A204.1 (cell line): ENCODE results near the gene SPATA1.
"Not testable (repeated sequence)": the region's sequence is repeated elsewhere in the genome, so short reads cannot be mapped to it uniquely, and the experiment has no call there.

Source experiments
- FAIRE-seq: peaks from 2 replicates; lab custom pipeline; 2012; peaks lifted over from hg19 to GRCh38; lab: Jason Lieb, UNC

Gene SPATA1

GRCh38 chr1:84509029-84509428, 2.8 kb downstream of the SPATA1 start:
- FAIRE-seq = no peak

- FAIRE-seq = no peak
Measured at GRCh38 chr1:84510165-84510564, 4.0 kb downstream of the SPATA1 start.

GRCh38 chr1:84510668-84511067, 4.5 kb downstream of the SPATA1 start:
- FAIRE-seq = no peak

DNA sequence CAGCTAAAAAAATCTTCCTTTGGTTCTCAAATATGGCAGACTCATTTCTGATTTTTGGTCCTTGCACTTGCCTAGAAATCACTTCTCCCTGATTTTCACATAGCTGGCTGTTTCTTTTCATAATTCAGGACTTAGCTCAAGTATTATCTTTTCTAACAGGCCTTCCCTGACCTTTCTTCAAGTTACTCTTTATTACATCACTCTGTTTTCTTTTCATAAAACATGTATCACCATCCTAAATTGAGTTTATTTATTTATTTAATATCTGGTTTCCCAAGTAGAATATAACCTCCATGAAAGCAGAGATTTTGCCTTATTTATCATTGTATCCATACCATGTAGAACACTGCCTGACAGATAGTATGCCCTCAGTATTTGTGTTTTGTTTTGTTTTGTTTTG, 18.4 kb downstream of the SPATA1 start:
- no peak for FAIRE-seq

- no peak for FAIRE-seq
Measured at GRCh38 chr1:84525779-84526178, 19.6 kb downstream of the SPATA1 start.

DNA sequence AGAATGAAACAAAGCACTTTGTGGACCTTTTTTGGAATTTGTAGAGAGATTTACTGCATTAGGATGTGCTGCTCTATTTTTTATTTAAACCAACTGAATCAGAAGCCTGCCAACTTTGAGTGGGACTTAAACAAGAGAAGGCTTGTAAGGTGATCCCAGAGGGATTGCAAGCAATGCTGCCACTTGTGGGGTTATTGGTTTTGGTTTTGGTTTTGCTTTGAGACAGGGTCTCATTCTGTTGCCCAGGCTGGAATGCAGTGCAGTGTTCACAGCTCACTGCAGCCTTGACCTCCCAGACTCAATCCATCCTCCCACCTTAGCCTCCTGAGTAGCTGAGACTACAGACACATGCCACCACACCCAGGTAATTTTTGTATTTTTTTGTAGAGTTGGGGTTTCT, 32.4 kb downstream of the SPATA1 start:
- FAIRE-seq = no peak

- FAIRE-seq = no peak
Measured at GRCh38 chr1:84539972-84540371, 33.8 kb downstream of the SPATA1 start.

DNA sequence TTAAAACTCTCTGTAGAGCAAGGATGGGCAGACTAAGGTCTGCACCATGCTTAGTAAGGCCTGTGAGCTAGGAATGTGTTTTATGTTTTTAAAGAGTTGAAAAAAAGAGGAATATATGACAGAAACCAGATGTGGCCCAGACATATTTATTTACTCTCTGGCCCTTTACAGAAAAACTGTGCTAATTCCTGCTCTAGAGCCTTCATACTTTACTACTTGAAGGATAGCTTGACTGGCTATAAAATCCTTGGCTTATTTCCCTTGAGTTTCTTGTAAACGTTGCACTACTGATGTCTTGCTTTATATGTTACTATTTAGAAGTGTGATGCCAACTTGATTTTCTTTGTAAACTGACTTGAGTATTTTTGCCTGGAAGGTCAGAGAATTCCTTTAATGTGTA, 34.6 kb downstream of the SPATA1 start:
- no peak for FAIRE-seq

GRCh38 chr1:84541679-84542078, 35.5 kb downstream of the SPATA1 start:
- peak; percentile 94 for FAIRE-seq

DNA sequence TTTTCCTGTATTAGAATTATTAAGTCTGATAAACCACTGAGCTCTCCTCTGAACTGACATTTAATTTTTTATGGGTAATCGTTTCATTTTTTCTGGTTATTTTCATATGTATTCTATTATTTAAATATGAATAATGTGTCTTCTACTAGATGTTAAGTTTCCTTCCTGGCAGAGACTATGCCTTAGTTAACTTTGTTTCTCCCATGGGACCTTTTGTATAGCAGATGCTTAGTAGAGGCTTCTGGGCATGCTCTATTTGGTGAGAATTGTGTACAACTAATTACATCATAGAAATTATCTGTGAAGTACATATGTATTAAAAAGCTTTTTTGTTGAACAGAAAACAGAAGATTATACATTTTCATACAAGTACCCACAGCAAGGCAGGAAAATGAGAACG, 44.6 kb downstream of the SPATA1 start:
- no peak for FAIRE-seq

DNA sequence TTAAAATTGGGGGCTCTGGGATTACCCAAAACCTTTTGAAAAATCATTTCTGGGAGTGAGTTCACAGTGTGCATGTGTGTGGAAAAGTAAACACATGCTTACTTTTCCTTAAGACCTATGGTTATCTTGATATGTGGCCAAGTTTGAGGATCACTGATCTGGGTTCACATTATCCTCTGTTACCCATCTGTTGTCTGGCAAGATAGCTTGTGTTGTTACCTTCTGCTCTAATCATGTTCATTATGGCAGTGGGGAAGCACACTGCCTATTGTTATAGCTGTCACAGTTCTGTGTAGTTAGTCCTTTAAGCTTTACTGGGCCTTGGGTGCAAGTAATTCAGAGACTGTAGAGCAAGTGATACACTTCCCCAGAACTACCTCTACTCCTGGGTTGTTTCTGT, 63.0 kb downstream of the SPATA1 start:
- no peak for FAIRE-seq

DNA sequence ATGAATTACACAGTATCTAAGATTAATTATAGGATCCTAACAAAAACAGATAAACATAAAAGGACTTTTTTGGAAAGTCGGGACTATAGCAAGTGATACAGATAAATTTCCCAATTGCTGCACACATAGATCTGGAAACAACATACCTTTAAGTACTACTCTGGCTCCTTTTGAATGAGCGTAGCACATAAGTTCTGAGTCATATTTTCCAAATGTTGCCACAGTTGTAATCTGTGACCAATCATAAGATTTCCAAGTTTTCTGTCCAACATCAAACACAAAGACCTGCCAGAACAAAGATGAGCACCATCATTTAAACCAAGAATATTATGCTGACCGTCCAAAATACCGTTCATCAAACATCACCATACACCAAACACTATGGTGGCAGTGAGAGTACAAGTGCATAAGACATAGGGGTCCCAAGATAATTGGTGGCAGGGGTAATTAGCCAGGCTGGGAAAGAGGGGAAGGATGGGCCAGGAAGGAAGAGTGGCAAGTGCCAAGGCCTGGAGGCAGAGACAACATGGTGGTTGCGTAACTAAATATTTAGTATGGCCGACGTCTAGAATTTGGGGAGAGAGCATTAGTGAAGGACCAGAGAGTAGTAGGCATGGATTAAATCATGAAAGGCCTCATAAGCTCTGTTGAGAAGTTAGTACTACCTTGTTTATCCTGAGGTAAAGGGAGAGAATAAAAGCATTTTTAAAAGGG, 64.4 kb downstream of the SPATA1 start:
- FAIRE-seq = no peak

- FAIRE-seq = no peak
Measured at GRCh38 chr1:84571150-84571535, 65.0 kb downstream of the SPATA1 start.

- no peak for FAIRE-seq
Measured at GRCh38 chr1:84573481-84573966, 67.3 kb downstream of the SPATA1 start.

DNA sequence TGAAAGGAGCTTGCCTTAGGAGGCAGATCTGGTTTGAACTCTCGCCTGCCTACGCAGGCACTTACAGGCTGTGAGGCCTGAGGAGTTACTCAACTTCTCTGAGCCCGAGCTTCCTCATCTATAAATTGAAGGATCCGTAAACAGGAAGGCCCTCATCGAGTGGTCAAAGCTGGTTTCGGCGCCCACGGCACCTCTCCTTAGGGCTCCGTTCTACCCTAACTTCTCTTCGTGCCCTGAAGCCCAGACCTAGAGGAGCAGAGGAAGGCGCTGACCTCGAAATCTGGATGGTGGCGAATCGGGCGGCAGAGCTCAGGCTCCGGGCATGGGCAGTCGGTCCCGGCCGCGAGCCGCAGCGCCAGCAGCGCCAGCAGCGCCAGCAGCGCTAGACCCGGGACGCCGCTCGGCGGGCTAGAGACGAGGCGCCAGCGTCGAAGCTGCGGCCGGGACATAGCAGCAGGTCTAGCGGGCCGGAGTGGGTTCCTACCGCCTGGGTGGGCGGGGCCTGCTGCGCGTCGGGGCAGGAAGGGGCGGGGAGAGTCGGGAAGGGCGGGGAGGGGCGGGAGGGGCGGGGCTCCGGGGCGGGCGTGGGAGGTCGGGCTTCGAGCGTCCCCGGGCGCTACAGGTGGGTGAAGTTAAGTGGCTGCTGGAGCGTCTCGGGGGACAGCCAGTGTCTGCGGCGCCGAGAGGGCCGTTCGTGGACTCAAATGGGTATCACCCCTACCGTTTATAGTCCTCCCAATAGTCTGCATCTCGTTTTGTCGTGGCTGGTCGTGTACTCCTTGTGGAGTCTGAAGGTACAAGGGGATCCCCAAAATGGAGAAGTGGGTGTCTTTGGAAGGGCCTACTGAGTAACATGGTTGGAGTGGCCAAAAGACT, 68.0 kb downstream of the SPATA1 start, which contains the start of gene CTBS:
Gene CTBS (minus strand): TSS at position 474 of the 876 bp plus-strand sequence. CDS start 25 bp downstream, at position 449.
- no peak for FAIRE-seq

DNA sequence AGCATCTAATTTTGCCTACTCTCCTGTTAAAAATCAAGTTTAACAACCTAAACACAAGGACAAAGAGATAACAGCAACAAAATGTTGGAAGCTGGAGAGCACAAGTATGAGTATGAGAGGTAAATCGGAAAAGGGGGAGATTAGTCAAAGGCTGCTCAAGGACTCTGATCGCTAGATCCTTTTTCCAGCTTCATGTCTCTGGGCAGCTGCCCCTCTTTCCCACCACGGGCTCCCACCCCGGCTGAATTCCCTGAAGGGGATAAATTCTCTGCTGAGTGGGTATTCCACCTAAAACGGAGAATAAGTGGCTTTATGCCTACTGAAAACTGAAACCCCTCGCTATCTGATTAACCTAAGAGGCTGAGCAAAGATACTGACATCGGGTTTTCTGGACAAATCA, 68.8 kb downstream of the SPATA1 start:
- FAIRE-seq = no peak

- no peak for FAIRE-seq
Measured at GRCh38 chr1:84581648-84582047, 75.5 kb downstream of the SPATA1 start.

- no peak for FAIRE-seq
Measured at GRCh38 chr1:84582802-84583587, 76.8 kb downstream of the SPATA1 start.

GRCh38 chr1:84583648-84584047, 77.5 kb downstream of the SPATA1 start:
- no peak for FAIRE-seq

DNA sequence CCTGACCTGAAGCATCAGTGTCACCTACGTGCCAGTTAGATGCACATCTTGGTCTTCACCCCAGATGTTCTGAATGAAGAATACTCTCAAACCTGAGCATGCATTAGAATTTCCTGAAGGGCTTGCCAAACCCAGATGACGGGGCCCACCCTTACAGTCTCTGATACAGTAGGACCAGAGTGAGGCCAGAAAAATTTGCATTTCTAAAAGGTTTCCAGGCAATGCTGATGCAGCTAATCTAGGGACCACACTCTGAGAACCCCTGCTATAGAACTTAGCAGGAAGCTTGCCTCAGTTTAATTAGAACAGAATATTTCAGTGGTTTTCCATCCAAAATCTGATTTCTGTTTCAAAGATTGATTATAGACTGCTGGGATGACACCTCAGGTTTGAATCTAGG, 77.9 kb downstream of the SPATA1 start:
- FAIRE-seq = no peak

- FAIRE-seq = no peak
Measured at GRCh38 chr1:84585803-84586202, 79.6 kb downstream of the SPATA1 start.

DNA sequence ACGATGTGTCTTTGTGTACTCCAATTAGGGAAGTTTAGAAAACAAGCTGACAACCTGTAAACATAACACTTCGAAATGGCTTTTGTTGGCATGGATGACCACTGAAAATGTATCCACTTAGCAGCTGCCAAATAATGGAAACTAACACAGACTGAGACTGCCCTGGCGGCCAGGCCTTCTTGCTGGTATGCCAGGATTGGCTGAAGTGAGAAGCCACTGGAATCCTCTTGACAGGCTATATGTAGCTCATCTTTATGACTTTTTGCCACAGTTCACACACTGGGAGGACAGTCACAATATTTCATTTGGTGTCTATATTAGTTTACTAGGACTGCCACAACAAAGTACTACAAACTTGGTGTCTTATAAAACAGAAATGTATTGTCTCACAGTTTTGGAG, 80.9 kb downstream of the SPATA1 start:
- no peak for FAIRE-seq

DNA sequence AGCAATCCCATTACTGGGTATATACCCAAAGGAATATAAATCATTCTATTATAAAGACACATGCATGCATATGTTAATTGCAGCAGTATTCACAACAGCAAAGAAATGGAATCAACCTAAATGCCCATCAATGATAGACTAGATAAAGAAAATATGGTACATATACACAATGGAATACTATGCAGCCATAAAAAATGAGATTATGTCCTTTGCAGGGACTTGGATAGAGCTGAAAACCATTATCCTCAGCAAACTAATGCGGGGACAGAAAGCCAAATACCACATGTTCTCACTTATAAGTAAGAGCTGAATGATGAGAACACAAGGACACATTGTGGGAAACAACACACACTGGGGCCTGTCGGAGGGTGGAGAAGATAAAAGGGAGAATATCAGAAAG, 88.8 kb downstream of the SPATA1 start:
- FAIRE-seq = not testable (repeated sequence)
